Left renal cortex interstitium (tissue), 4 donors: ENCODE data around the gene HEMK1. TPM values are rescaled to one million over a fixed set of nuclear protein-coding genes. Genes with fewer than 3 reads are reported as not detected.

Source experiments
- DNase-seq, 4 donors: peaks; one replicate each; pipeline ENCODE4 v3.0.0-alpha.2; 2013; ENCODE audit warnings: low read depth in 4 of 4, low spot score in 2 of 4, missing footprints in 1 of 4
- polyA plus RNA-seq, 4 donors: library from polyadenylated mRNA; unstranded; fragments of 120-200 nt; gene quantifications; one replicate each; pipeline ENCODE4 v1.2.1, GENCODE V29; 2013; ENCODE audit not compliant: insufficient read length in 4 of 4

The HEMK1 gene
- 10 to 100 TPM; 18.7 to 32.1 (median 25.6) TPM for polyA plus RNA-seq

- DNase-seq = peak; percentile 94 to 97 (median 96)
These were observed at the start of gene HEMK1 for GRCh38 chr3:50568947-50569749. TSS of gene HEMK1 (plus strand) at chr3:50569522. CDS start at chr3:50571105, 1,583 bp downstream.

- DNase-seq = no peak
These were observed 48.5 kb upstream of the HEMK1 start for GRCh38 chr3:50520849-50521248.

DNA sequence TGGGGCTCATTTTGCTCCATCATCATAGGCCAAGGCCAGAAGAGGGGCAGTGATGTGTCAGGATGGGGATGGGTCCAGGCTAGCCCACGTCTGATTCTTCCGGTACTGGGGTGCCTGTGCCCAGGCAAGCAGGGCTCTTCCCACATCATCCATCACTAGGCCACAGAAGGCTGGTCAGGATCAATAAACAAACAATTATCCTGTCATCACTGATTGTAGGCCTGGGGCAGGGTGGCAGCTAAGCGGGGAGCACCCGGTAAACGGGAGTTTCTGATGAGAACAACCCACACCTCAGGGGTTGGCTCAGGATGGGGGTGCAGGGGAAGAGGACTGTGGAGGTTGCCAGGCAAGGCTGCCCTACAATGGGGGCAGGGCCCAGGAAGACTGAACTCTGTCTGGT lies 47.8 kb upstream of the HEMK1 start:
- no peak for DNase-seq

DNA sequence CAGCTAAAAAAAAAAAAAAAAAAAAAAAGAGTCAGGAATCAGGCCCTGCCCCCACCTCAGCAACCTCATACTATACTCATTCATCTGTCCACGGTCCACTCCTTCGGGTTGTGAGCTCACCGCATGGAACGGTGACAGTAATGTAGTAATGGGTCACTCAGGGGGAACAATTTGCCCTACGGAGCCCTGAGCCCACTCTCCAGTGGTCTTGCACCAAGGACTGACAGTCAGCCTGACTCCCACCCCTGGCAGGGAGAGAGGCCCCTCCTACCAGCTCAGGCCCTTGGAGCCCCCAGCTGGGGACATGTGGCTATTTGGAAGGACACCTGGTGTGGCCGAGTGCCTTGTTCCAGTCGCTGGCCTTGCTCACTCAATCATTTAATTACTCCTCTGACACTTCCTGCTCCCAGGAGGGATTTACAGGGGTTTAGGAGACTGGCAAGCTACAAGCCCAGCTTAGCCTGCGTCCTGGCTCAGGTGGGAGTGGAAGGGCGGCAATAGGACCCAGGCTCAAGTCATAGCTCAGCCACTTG lies 46.0 kb upstream of the HEMK1 start:
- DNase-seq = peak in 3 of 4 donors; percentile 56 to 74 (median 67)

- no peak for DNase-seq
These were observed 44.6 kb upstream of the HEMK1 start for GRCh38 chr3:50524746-50525145.

GRCh38 chr3:50525191-50525910 lies 44.0 kb upstream of the HEMK1 start:
- DNase-seq = no peak

GRCh38 chr3:50525987-50526386 lies 43.3 kb upstream of the HEMK1 start:
- no peak for DNase-seq

DNA sequence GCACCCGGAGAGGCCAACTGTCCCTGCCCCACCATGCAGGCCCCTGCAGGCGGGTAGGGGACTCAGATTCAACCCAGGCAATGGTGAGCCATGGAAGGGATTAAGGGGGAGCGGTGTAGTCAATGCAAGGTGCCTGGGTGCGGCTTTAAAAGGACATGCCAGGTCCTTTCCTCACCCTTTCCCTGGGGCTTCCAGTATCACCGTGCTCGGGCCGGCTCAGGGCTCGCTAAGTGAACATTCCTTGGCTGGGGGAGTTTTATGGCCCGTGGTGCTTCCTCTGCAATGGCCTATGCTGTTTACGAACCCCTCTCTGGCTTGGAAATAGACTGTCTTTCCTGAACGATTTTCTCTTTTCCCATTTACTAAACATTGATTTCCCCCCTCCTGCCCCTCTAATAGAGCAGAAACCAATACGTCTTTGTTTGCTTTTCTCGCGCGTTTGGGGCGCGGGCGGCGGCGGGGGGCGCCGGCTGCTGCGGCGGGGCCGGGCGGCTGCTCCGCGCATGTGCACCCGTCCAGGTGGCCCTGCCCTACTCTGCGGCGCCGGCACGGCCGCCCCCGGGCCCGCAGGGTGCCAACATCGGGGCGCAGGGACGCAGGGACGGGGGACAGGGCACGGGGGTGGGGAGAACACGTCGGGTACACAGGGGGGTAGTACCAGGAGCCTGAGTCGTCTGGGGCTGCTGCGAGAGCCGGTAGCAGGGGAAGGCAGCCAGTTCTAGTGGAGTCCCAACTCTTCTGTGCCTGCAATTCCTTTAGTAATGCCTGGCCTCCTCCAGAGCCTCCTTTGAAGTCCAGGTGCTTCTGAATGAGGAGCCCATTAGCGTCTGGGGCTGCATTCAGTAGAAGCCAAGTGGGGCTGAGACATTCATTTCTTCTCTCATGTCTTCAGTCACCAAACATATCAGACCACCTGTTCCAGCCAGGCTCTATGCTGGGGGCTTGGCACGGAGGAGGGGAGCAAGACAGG lies 39.0 kb upstream of the HEMK1 start:
- DNase-seq = no peak

DNA sequence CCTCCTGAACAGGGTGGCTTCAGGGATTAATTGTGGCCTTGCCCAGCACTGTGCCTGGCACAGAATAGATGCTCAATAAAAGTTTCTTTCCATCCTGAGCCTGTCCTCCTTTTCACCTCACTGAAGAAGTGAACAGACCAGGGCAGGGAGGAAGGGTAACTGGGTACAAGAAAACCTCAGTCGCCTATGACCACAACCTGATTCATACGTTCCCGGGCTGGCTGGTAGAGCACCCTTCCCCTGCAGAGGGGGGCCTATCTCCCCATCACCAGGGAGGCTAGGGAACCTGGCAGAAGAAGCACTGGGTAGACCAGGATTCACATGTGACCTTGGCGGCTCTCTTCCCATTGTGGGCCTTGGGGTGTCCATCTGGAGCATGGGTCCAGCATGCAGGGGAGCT lies 38.1 kb upstream of the HEMK1 start:
- no peak for DNase-seq

DNA sequence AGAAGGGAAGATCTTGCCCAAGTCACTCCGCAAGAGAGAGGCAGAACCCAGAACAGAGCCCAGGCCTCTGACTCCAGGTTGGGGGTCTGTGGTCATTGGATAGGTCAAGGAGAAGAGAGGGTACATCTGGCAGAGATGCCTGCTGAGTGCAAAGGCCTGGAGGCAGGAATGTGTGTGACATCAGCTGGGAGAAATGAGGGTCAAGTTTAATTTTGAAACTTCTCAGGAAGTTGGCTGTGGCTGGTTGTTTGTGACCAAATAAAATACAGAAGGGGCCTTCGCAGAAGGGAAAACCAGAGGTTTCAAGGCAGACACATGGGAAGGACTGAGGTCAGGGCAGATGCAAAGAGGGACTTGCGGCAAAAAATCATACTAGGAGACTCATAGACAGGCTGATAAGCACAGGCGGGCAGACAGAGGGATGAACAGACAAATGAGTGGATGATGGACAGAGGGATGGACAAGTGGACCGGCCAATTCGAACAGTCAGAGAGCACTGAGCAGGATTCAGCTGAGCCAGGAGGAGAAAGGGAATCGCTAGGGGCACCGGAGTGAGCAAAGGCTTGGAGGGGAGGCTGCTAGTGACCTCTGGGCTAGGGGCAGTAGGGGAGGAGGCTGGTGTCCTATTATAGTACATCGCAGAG lies 37.1 kb upstream of the HEMK1 start:
- DNase-seq = no peak

- no peak for DNase-seq
These were observed 36.0 kb upstream of the HEMK1 start for GRCh38 chr3:50533316-50533715.

- DNase-seq = no peak
These were observed 35.4 kb upstream of the HEMK1 start for GRCh38 chr3:50533807-50534461.

DNA sequence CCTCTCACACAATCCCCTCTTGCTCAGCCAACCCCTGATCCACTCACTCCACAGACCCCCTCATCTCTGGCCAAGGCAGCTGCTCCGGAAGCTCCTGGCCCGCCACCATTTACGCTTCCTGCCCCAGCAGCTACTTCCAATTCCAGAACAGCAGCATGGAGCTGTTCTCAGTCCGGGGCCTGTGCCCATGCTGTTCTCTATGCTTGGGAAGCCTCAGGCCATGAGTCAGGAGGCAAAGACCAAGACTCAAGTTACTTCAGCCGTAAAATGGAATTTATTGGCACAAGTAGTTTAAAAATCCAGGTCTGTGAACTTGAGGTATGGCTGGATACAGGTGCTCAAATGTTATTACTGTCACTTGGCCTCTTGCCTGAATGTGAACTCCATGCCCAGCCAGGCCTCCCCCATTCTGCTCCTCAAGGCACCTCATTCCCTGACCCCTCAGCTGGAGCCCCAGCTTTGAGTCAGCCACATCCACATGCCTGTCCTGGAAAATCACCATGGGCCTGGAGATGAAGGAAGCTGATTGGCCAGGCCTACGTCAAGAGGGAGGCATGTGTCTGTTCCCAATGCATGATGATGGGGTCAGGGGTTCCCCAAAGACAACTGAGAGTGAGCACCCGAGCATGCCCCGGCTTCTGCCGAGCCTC lies 34.5 kb upstream of the HEMK1 start:
- no peak for DNase-seq

GRCh38 chr3:50536471-50537180 lies 32.7 kb upstream of the HEMK1 start:
- no peak for DNase-seq

GRCh38 chr3:50537421-50538129 lies 31.7 kb upstream of the HEMK1 start:
- no peak for DNase-seq

DNA sequence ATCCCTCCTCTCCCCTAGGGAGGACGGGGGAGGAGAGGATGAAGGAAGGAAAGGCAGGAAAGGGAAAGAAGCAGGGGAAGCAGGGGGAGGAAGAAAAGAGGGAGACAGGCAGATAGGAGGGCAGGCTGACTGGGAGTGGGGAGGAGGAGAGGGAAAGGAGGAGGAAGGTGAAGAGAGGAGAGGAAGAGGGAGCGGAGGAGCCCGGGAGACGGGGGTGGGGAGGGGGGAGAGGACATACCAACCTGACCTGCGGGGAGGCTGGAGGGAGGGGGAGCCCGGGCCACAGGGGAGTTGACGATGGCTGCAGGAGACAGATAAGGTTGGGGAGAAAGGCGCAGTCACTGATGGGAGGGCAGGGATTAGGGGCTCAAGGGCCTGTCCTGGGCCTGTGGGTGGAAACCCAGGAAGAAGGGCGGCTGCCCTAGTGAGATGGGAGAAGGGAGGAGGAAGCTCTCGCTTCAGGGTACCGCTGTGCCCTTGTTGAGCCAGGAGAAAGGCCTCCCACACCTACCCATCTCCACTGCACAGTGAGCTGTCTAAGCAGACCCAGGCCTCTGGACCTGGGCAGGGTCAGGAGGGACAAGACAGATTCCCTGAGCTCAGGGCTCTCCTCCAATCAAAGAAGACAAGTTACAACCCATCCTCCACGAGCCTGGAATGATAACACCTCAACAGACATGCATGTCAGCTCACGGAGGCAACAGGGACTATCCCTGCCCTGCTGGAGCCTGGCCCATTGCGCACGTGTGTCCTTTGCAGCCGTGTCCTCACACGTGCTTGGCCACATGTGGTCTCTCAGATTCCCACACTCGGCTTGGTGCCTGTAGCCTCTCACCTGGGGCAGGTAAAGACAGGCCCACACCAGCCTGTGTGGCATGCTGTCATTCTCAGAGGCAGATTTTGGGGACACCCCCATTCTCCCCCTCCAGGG lies 29.7 kb upstream of the HEMK1 start:
- no peak for DNase-seq
